Measurements from ENCODE around the gene CALML3.

GRCh38 chr10:5547681-5547930, 22.8 kb downstream of the CALML3 start:
- no peak for TF ChIP-seq EP300 (IDR thresholded peaks at IDR 0.05)
- TF ChIP-seq POLR2A (IDR thresholded peaks at IDR 0.05), result no peak
- TF ChIP-seq POLR2AphosphoS5 (IDR thresholded peaks at IDR 0.05), result no peak

All from stomach (tissue), 4 donors.